A673 (cell line): ENCODE measurements around the gene MST1R.

Experiments
- CTCF ChIP-seq: fragments of 300-800, 200-600 bp; sonication (generic); conservative IDR thresholded peaks from 2 replicates; pipeline ENCODE4 v1.5.1; 2017; ENCODE audit warnings: low read depth, mild to moderate bottlenecking, antibody characterized with exemption, low read length, moderate library complexity, mixed read lengths
- EZH2 ChIP-seq: fragments of 200-600 bp; sonication (generic); IDR thresholded peaks from 2 replicates; pipeline ENCODE4 v1.6.1; 2017; ENCODE audit warnings: borderline replicate concordance, low read depth, mild to moderate bottlenecking, mixed read lengths, antibody characterized with exemption, low read length; ENCODE audit not compliant: poor library complexity, severe bottlenecking

DNA sequence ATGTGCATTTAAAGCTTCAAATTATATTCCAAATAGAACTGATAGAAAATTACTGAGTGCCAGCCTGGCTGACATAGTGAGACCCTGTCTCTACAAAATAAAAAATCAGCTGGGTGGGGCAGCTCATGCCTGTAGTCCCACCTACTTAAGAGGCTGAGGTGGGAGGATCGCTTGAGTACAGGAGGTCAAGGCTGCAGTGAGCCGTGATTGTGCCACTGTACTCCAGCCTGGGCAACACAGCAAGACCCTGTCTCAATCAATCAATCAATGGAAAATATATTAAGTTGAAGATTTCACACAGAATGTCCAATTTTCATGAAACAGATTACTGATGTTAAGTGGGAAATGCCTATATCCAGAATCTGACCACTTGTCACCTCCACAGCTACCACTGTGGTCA is 21.8 kb upstream of the MST1R start:
- no peak for TF ChIP-seq CTCF
- no peak for TF ChIP-seq EZH2
